H1 (cell line): Measurements from ENCODE around the gene ZSCAN10. TPM values are rescaled to one million over a fixed set of nuclear protein-coding genes. Genes with fewer than 3 reads are reported as not detected.

Experiments
- CTCF ChIA-PET: fragments of 300-600 bp; sonication (Branson Sonifier 250); formaldehyde crosslinking; loops from one replicate; lab custom pipeline; 2021; ENCODE audit not compliant: partially characterized antibody; lab: Charles Lee
- POLR2A ChIA-PET: fragments of 300-600 bp; sonication (Branson Sonifier 250); formaldehyde crosslinking; loops from one replicate; lab custom pipeline; 2021; ENCODE audit warnings: inconsistent platforms; ENCODE audit not compliant: partially characterized antibody; lab: Charles Lee
- DNase-seq, 2 experiments: peaks; one replicate each; pipeline versions ENCODE4 v3.0.0 to v3.0.0-alpha.2; 2010 to 2022; ENCODE audit warnings: low spot score in 2 of 2, low read depth in 1 of 2, mixed read lengths in 1 of 2
- FAIRE-seq: peaks from 2 replicates; lab custom pipeline; 2011; peaks lifted over from hg19 to GRCh38; lab: Jason Lieb, UNC
- H2AFZ ChIP-seq: 2 replicates; pipeline ENCODE4 v1.8.1; 2012; ENCODE audit warnings: low read length, inconsistent platforms
- H2AK5ac ChIP-seq: 2 replicates; pipeline ENCODE4 v1.6.1; 2013; ENCODE audit warnings: low read depth, low read length
- H2BK120ac ChIP-seq: replicated peaks from 2 replicates; pipeline ENCODE3; 2013; ENCODE audit warnings: low read depth, low read length, inconsistent platforms
- H2BK12ac ChIP-seq: 2 replicates; pipeline ENCODE4 v1.6.1; 2013; ENCODE audit warnings: low read depth, low read length
- H2BK15ac ChIP-seq: 2 replicates; pipeline ENCODE4 v1.6.1; 2013; ENCODE audit warnings: low read length
- H2BK20ac ChIP-seq: 2 replicates; pipeline ENCODE4 v1.6.1; 2013; ENCODE audit warnings: low read length
- H2BK5ac ChIP-seq: 2 replicates; pipeline ENCODE4 v1.6.1; 2013; ENCODE audit warnings: low read depth, low read length
- H3K14ac ChIP-seq: 2 replicates; pipeline ENCODE4 v1.6.1; 2013; ENCODE audit warnings: inconsistent platforms; ENCODE audit not compliant: insufficient read length
- H3K18ac ChIP-seq: 2 replicates; pipeline ENCODE4 v1.6.1; 2013; ENCODE audit warnings: low read length; ENCODE audit errors: extremely low read depth
- H3K23ac ChIP-seq: 2 replicates; pipeline ENCODE4 v1.6.1; 2013; ENCODE audit warnings: inconsistent platforms; ENCODE audit not compliant: insufficient read length
- H3K23me2 ChIP-seq: 2 replicates; pipeline ENCODE4 v1.6.1; 2013; ENCODE audit warnings: low read depth, low read length
- H3K27ac ChIP-seq: 2 replicates; pipeline ENCODE4 v1.6.1; 2011; ENCODE audit warnings: low read depth, low read length, inconsistent platforms
- H3K27me3 ChIP-seq, 4 experiments: replicated peaks in 1 of 4; 1 replicate in 1 of 4; 2 replicates in 3 of 4; pipeline versions ENCODE4 v1.6.1 to v1.8.1; 2011 to 2013; ENCODE audit warnings: low read length in 3 of 4, mild to moderate bottlenecking in 3 of 4, inconsistent platforms in 2 of 4, mixed read lengths in 2 of 4, moderate library complexity in 1 of 4; ENCODE audit not compliant: control insufficient read depth in 3 of 4, insufficient read depth in 3 of 4; ENCODE audit errors: extremely low read depth in 1 of 4
- H3K36me3 ChIP-seq, 4 experiments: 2 replicates each; pipeline versions ENCODE4 v1.6.1 to v1.8.1; 2011 to 2013; ENCODE audit warnings: mild to moderate bottlenecking in 4 of 4, low read length in 3 of 4, moderate library complexity in 2 of 4, control low read depth in 1 of 4, inconsistent platforms in 1 of 4; ENCODE audit not compliant: insufficient read depth in 4 of 4, control insufficient read depth in 2 of 4
- H3K4ac ChIP-seq: replicated peaks from 2 replicates; pipeline ENCODE3; 2013; ENCODE audit warnings: low read length, low read depth, mixed read lengths, inconsistent platforms; ENCODE audit not compliant: insufficient read length
- H3K4me1 ChIP-seq, 4 experiments: replicated peaks in 1 of 4; 1 replicate in 1 of 4; 2 replicates in 3 of 4; pipeline versions ENCODE4 v1.6.1 to v1.8.1; 2011 to 2013; ENCODE audit warnings: low read length in 3 of 4, inconsistent platforms in 2 of 4, mixed read lengths in 1 of 4; ENCODE audit not compliant: insufficient read depth in 4 of 4, control insufficient read depth in 3 of 4
- H3K4me2 ChIP-seq, 2 experiments: 2 replicates each; pipeline versions ENCODE4 v1.6.1 to v1.8.1; 2011 to 2013; ENCODE audit warnings: low read depth in 2 of 2, low read length in 2 of 2, control low read depth in 1 of 2, inconsistent platforms in 1 of 2, mild to moderate bottlenecking in 1 of 2; ENCODE audit not compliant: insufficient read depth in 1 of 2
- H3K4me3 ChIP-seq, 4 experiments: fragments of 200-600, 300-600 bp in 1 of 4; sonication (generic), shearing (Covaris generic), sonication (Bioruptor Twin) in 1 of 4; 2 replicates each; pipeline versions ENCODE4 v1.5.1 to v1.8.1; 2011 to 2016; ENCODE audit warnings: low read length in 4 of 4, low read depth in 3 of 4, control low read depth in 2 of 4, inconsistent platforms in 2 of 4, mild to moderate bottlenecking in 2 of 4, mixed read lengths in 1 of 4, moderate library complexity in 1 of 4; ENCODE audit not compliant: insufficient read depth in 2 of 4; ENCODE audit errors: extremely low read depth in 1 of 4
- H3K56ac ChIP-seq: replicated peaks from 2 replicates; pipeline ENCODE3; 2013; ENCODE audit warnings: low read depth, mild to moderate bottlenecking, mixed read lengths, low read length, inconsistent platforms; ENCODE audit not compliant: insufficient read length
- H3K79me1 ChIP-seq: 2 replicates; pipeline ENCODE4 v1.6.1; 2013; ENCODE audit warnings: low read depth, low read length, control low read depth
- H3K79me2 ChIP-seq, 2 experiments: 2 replicates each; pipeline versions ENCODE4 v1.6.1 to v1.8.1; 2012 to 2013; ENCODE audit warnings: low read length in 2 of 2, mild to moderate bottlenecking in 2 of 2, inconsistent platforms in 1 of 2; ENCODE audit not compliant: insufficient read depth in 2 of 2, control insufficient read depth in 1 of 2
- H3K9ac ChIP-seq, 4 experiments: replicated peaks in 1 of 4; 1 replicate in 1 of 4; 2 replicates in 3 of 4; pipeline versions ENCODE4 v1.6.1 to v1.8.1; 2011 to 2013; ENCODE audit warnings: low read depth in 3 of 4, low read length in 3 of 4, control low read depth in 2 of 4, mild to moderate bottlenecking in 2 of 4, moderate library complexity in 2 of 4, inconsistent platforms in 1 of 4; ENCODE audit errors: extremely low read depth in 1 of 4
- H3K9me3 ChIP-seq, 2 experiments: 2 replicates each; pipeline versions ENCODE4 v1.6.1 to v1.8.1; 2012 to 2013; ENCODE audit warnings: mild to moderate bottlenecking in 2 of 2, moderate library complexity in 2 of 2, control low read depth in 1 of 2, inconsistent platforms in 1 of 2, low read depth in 1 of 2, low read length in 1 of 2, mixed read lengths in 1 of 2; ENCODE audit not compliant: insufficient read depth in 2 of 2
- H4K20me1 ChIP-seq, 2 experiments: replicated peaks in 1 of 2; 2 replicates each; pipeline versions ENCODE3 to v1.8.1; 2011 to 2013; ENCODE audit warnings: inconsistent platforms in 2 of 2, low read length in 2 of 2, mild to moderate bottlenecking in 1 of 2; ENCODE audit not compliant: insufficient read depth in 2 of 2, control insufficient read depth in 1 of 2
- H4K5ac ChIP-seq: 2 replicates; pipeline ENCODE4 v1.6.1; 2013; ENCODE audit warnings: low read length, low read depth, mixed read lengths, inconsistent platforms; ENCODE audit not compliant: insufficient read length
- H4K8ac ChIP-seq: 2 replicates; pipeline ENCODE4 v1.8.0; 2013; ENCODE audit warnings: mild to moderate bottlenecking, moderate library complexity, low read length, inconsistent platforms; ENCODE audit not compliant: insufficient read depth; ENCODE audit errors: extremely low read depth
- H4K91ac ChIP-seq: replicated peaks from 2 replicates; pipeline ENCODE3; 2013; ENCODE audit warnings: low read length, mixed read lengths, inconsistent platforms; ENCODE audit not compliant: insufficient read length
- BRCA1 ChIP-seq: IDR thresholded peaks from 2 replicates; pipeline ENCODE4 v1.6.1; 2012; ENCODE audit warnings: low read depth, low read length, improper control_type of control experiment
- EGR1 ChIP-seq: IDR thresholded peaks from 2 replicates; pipeline ENCODE4 v1.6.1; 2011; ENCODE audit warnings: low read depth, low read length, borderline replicate concordance
- EZH2 ChIP-seq: fragments of 200-600 bp; sonication (generic); IDR thresholded peaks from 2 replicates; pipeline ENCODE4 v1.7.1; 2012; ENCODE audit warnings: low read depth, mild to moderate bottlenecking, moderate library complexity, low read length, inconsistent platforms; ENCODE audit not compliant: severe bottlenecking
- HDAC2 ChIP-seq, 2 experiments: fragments of 300-600 bp in 1 of 2; sonication (generic) in 1 of 2; IDR thresholded peaks; 2 replicates each; pipeline ENCODE4 v1.6.1; 2011 to 2012; ENCODE audit warnings: low read depth in 2 of 2, low read length in 2 of 2, mild to moderate bottlenecking in 2 of 2, moderate library complexity in 2 of 2, borderline replicate concordance in 1 of 2, inconsistent platforms in 1 of 2
- SAP30 ChIP-seq: fragments of 300-600 bp; sonication (generic); IDR thresholded peaks from 2 replicates; pipeline ENCODE4 v1.7.1; 2012; ENCODE audit warnings: low read length, moderate library complexity, mild to moderate bottlenecking, inconsistent platforms; ENCODE audit not compliant: insufficient read depth, insufficient replicate concordance
- TAF7 ChIP-seq: optimal IDR thresholded peaks from 2 replicates; pipeline ENCODE3; 2011; ENCODE audit warnings: low read depth, mild to moderate bottlenecking, inconsistent platforms, low read length, moderate library complexity, borderline replicate concordance
- WGBS, 2 experiments: shearing (Covaris generic) in 1 of 2; methylation state at CpG; one replicate each; pipeline versions ENCODE4 v1.1.6 to v1.1.7; 2013 to 2015; ENCODE audit warnings: low lambda C conversion rate in 2 of 2, mixed read lengths in 2 of 2, inconsistent platforms in 1 of 2, low coverage in 1 of 2, missing lambda C conversion rate in 1 of 2; ENCODE audit not compliant: insufficient replicate concordance in 2 of 2, insufficient coverage in 1 of 2, insufficient read length in 1 of 2; ENCODE audit errors: extremely low coverage in 1 of 2, missing lambda C conversion rate in 1 of 2; 5-methylcytosine and 5-hydroxymethylcytosine counted together
- polyA plus RNA-seq, 7 experiments: library from polyadenylated mRNA; depleted of rRNA in 3 of 7; stranded (reverse) in 5 of 7; unstranded in 2 of 7; fragments of >200 nt in 5 of 7; fragments of 200-250 nt in 2 of 7; gene quantifications; 1 replicate in 5 of 7; 2 replicates in 1 of 7; 4 replicates in 1 of 7; pipeline versions ENCODE4 v1.2.1 to v1.2.3, GENCODE V29; 2011 to 2013; ENCODE audit warnings: missing spikeins in 2 of 7, mixed read lengths in 2 of 7
- total RNA-seq: library from RNA; stranded (reverse); fragmentation: NEBNext Ultra II Directional; extraction: Animal tissue kit (Norgen Biotek cat#: 25700); gene quantifications from 2 replicates; pipeline ENCODE4 v1.2.1, GENCODE V29; 2021

ZSCAN10 gene
- total and polyA plus RNA-seq, 2 of the 8 experiments (the other 6 are each of a cell fraction or from before 2014, with no cell fraction given) = 209 to 314 TPM

DNA sequence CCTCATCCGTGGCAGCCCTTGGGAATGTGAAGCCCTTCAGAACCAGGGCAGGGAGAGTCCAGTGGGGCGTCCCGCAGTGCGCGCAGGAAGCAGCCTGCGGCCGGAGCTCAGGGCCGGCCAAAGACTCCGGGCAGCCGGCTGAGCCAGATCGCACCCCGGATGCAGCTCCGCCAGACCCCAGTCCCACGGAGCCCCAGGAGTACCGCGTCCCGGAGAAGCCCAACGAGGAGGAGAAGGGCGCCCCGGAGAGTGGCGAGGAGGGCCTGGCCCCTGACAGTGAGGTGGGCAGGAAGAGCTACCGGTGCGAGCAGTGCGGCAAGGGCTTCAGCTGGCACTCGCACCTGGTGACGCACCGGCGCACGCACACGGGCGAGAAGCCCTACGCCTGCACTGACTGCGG lies 20.2 kb upstream of the ZSCAN10 start:
- Histone ChIP-seq H3K23ac (no peak overlapping the region), H3K4me2 (no peak overlapping the region), H4K8ac (no peak overlapping the region), H2BK15ac (no peak overlapping the region), H3K4me1 (peaks cover 0 to 6% (median 1%) of the 10 kb centered on the region in 4 experiments; a peak in 2 of 7 replicates), H3K14ac (no peak overlapping the region), H3K9ac (no peak overlapping the region), H2AFZ (no peak overlapping the region), H3K79me1 (no peaks in the 10 kb centered on the region), H2BK5ac (no peak overlapping the region), H2BK12ac (no peak overlapping the region), H3K4me3 (no peak overlapping the region), H4K20me1 (peaks cover 0 to 10% of the 10 kb centered on the region in 2 experiments), H2BK20ac (no peak overlapping the region), H3K79me2 (no peaks in the 10 kb centered on the region; a peak in 1 of 4 replicates), H3K36me3 (peaks cover 0 to 27% (median 15%) of the 10 kb centered on the region in 4 experiments; a peak in 7 of 8 replicates), H2BK120ac (no peak overlapping the region), H3K9me3 (no peaks in the 10 kb centered on the region), H4K91ac (no peak overlapping the region), H3K27me3 (no peaks in the 10 kb centered on the region), H3K4ac (no peak overlapping the region), H3K23me2 (peaks cover 4% of the 10 kb centered on the region; the same call in 1 of the 2 replicates), H3K27ac (no peak overlapping the region), H2AK5ac (no peak overlapping the region), H3K18ac (no peak overlapping the region), H3K56ac (no peak overlapping the region), H4K5ac (no peak overlapping the region)
- ChIA-PET POLR2A (interaction anchor here (1.0 to 7.2 kb wide), 8 partner anchors 7 to 99 kb away, joined by 3 to 168 read pairs (median 6); partner anchors contain the start of genes HCFC1R1, THOC6, TNFRSF12A and ZNF205), CTCF (interaction anchor here (0.7 to 36.8 kb wide), 5 partner anchors 13 to 842 kb away, joined by 3 to 619 read pairs (median 18); partner anchors contain the start of genes ZNF213 and ZSCAN10)
- DNase-seq (no peak), FAIRE-seq (no peak)
- WGBS, 2 experiments = 98% methylated on average over 13 of the region's 33 CpGs; no CpG with 5 or more reads in 1 of the 2 experiments
- no peak for TF ChIP-seq EZH2
- TF ChIP-seq TAF7 = no peak
- TF ChIP-seq HDAC2 (IDR thresholded peaks at IDR 0.05; ENCODE audit: borderline replicate concordance in 1 of 2, low read depth in 2 of 2, low read length in 2 of 2) = no peak
- TF ChIP-seq SAP30 = no peak
- no peak for TF ChIP-seq BRCA1
- TF ChIP-seq EGR1 = no peak
